Keratinocyte (primary cell): ENCODE data around the gene NECAB3. TPM values are rescaled to one million over a fixed set of nuclear protein-coding genes. Genes with fewer than 3 reads are reported as not detected.

Experiments
- DNase-seq: peaks from one replicate; pipeline ENCODE4 v3.0.0-alpha.2; 2011; ENCODE audit warnings: low read depth, missing footprints, low spot score
- FAIRE-seq: peaks from 2 replicates; lab custom pipeline; 2011; peaks lifted over from hg19 to GRCh38; lab: Jason Lieb, UNC
- H2AFZ ChIP-seq: 2 replicates; pipeline ENCODE4 v1.6.0; 2012; ENCODE audit warnings: low read length, control low read depth, inconsistent platforms; ENCODE audit not compliant: control insufficient read depth
- H3K27ac ChIP-seq: 2 replicates; pipeline ENCODE4 v1.5.1; 2011; ENCODE audit warnings: low read length; ENCODE audit not compliant: control insufficient read depth, insufficient read depth
- H3K27me3 ChIP-seq: 3 replicates; pipeline ENCODE4 v1.6.0; 2011; ENCODE audit warnings: low read length; ENCODE audit not compliant: control insufficient read depth, insufficient read depth; ENCODE audit errors: extremely low read depth
- H3K36me3 ChIP-seq, 2 experiments: 2 replicates in 1 of 2; 3 replicates in 1 of 2; pipeline ENCODE4 v1.5.1; 2011; ENCODE audit warnings: low read length in 2 of 2, mild to moderate bottlenecking in 1 of 2; ENCODE audit not compliant: control insufficient read depth in 2 of 2, insufficient read depth in 2 of 2; ENCODE audit errors: extremely low read depth in 1 of 2
- H3K4me1 ChIP-seq: 3 replicates; pipeline ENCODE4 v1.5.1; 2011; ENCODE audit warnings: low read length; ENCODE audit not compliant: control insufficient read depth, insufficient read depth; ENCODE audit errors: extremely low read depth
- H3K4me2 ChIP-seq: 3 replicates; pipeline ENCODE4 v1.6.0; 2011; ENCODE audit warnings: low read depth, low read length; ENCODE audit not compliant: control insufficient read depth, insufficient read depth; ENCODE audit errors: extremely low read depth
- H3K4me3 ChIP-seq, 3 experiments: fragments of 200-600 bp in 1 of 3; sonication (generic) in 1 of 3; 2 replicates in 2 of 3; 3 replicates in 1 of 3; pipeline ENCODE4 v1.5.1; 2011 to 2016; ENCODE audit warnings: low read length in 3 of 3, mild to moderate bottlenecking in 3 of 3, control low read depth in 2 of 3, inconsistent platforms in 1 of 3, low read depth in 1 of 3, mixed read lengths in 1 of 3, mixed run types in 1 of 3, moderate library complexity in 1 of 3; ENCODE audit not compliant: control insufficient read depth in 2 of 3, insufficient read depth in 2 of 3; ENCODE audit errors: extremely low read depth in 1 of 3
- H3K79me2 ChIP-seq: 2 replicates; pipeline ENCODE4 v1.6.0; 2012; ENCODE audit warnings: low read length; ENCODE audit not compliant: control insufficient read depth, insufficient read depth
- H3K9ac ChIP-seq: 3 replicates; pipeline ENCODE4 v1.6.0; 2011; ENCODE audit warnings: low read length; ENCODE audit not compliant: control insufficient read depth, insufficient read depth; ENCODE audit errors: extremely low read depth
- H3K9me1 ChIP-seq: 3 replicates; pipeline ENCODE4 v1.6.0; 2011; ENCODE audit warnings: low read length; ENCODE audit not compliant: control insufficient read depth, insufficient read depth; ENCODE audit errors: extremely low read depth
- H3K9me3 ChIP-seq: 2 replicates; pipeline ENCODE4 v1.5.1; 2012; ENCODE audit warnings: low read depth, low read length; ENCODE audit not compliant: control insufficient read depth
- H4K20me1 ChIP-seq: 3 replicates; pipeline ENCODE4 v1.6.0; 2011; ENCODE audit warnings: low read length; ENCODE audit not compliant: control insufficient read depth, insufficient read depth; ENCODE audit errors: extremely low read depth
- EZH2 ChIP-seq: IDR thresholded peaks from one replicate; pipeline ENCODE4 v1.6.1; 2012; ENCODE audit warnings: inconsistent platforms, mild to moderate bottlenecking, low read length, moderate library complexity
- dilution Hi-C: fragments of 300-500 bp; cut with MboI; formaldehyde crosslinking; loops from one replicate; pipeline ENCODE4 v1.7.0; 2020; ENCODE audit warnings: low sequenced_read_pairs; ENCODE audit not compliant: extremely low pct_ligation_motif_present
- polyA plus RNA-seq, 5 experiments: library from polyadenylated mRNA; depleted of rRNA in 3 of 5; stranded (reverse) in 3 of 5; stranded (forward) in 1 of 5; unstranded in 1 of 5; fragments of >200 nt; gene quantifications; 1 replicate in 1 of 5; 2 replicates in 3 of 5; 3 replicates in 1 of 5; pipeline versions ENCODE4 v1.2.1 to v1.2.3, GENCODE V29; 2011 to 2012; ENCODE audit warnings: missing spikeins in 2 of 5, low read depth in 1 of 5, low replicate concordance in 1 of 5
- TF ChIP-seq, protein P1 (sequence below), 3 experiments: IDR thresholded peaks in 1 of 3; conservative IDR thresholded peaks in 1 of 3; optimal IDR thresholded peaks in 1 of 3; 2 replicates in 2 of 3; 3 replicates in 1 of 3; pipeline versions ENCODE3 to v1.5.1; 2011; ENCODE audit warnings: low read length in 3 of 3, mild to moderate bottlenecking in 3 of 3, moderate library complexity in 2 of 3, control low read depth in 1 of 3, inconsistent platforms in 1 of 3; ENCODE audit not compliant: insufficient read depth in 2 of 3; ENCODE audit errors: extremely low read depth in 1 of 3

Gene NECAB3
- polyA plus RNA-seq, 1 donor (not counting 4 experiments of a cell fraction or from before 2014, with no cell fraction given): 4.6 TPM

DNA sequence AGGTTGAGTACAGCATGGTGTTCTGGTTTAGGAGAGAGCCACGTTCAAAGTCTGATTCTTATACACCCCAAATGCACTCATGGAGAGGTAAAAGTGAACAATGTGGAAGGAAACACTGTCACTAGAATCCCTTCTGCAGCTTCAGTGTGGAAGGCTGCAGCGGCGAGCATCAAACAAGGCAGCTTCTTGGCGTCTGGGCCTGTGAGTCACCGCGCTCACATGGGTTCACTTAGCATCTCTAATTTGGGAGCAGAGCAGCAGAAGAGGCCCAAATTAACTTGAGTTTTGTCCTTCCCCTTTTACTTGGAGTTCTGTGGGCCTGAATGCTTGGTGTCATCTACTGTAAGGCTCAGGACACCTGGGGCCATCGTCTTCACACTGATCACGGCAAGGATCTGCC lies 22.9 kb upstream of the NECAB3 start:
- Histone ChIP-seq H3K27ac (no peak overlapping the region), H3K4me1 (no peaks in the 10 kb centered on the region), H3K79me2 (no peaks in the 10 kb centered on the region), H3K9me1 (no peaks in the 10 kb centered on the region), H2AFZ (no peak overlapping the region), H3K27me3 (no peaks in the 10 kb centered on the region), H3K9me3 (no peaks in the 10 kb centered on the region), H3K36me3 (no peaks in the 10 kb centered on the region), H3K9ac (no peak overlapping the region), H3K4me2 (no peak overlapping the region), H4K20me1 (no peaks in the 10 kb centered on the region), H3K4me3 (no peak overlapping the region)
- TF ChIP-seq, protein P1, sequence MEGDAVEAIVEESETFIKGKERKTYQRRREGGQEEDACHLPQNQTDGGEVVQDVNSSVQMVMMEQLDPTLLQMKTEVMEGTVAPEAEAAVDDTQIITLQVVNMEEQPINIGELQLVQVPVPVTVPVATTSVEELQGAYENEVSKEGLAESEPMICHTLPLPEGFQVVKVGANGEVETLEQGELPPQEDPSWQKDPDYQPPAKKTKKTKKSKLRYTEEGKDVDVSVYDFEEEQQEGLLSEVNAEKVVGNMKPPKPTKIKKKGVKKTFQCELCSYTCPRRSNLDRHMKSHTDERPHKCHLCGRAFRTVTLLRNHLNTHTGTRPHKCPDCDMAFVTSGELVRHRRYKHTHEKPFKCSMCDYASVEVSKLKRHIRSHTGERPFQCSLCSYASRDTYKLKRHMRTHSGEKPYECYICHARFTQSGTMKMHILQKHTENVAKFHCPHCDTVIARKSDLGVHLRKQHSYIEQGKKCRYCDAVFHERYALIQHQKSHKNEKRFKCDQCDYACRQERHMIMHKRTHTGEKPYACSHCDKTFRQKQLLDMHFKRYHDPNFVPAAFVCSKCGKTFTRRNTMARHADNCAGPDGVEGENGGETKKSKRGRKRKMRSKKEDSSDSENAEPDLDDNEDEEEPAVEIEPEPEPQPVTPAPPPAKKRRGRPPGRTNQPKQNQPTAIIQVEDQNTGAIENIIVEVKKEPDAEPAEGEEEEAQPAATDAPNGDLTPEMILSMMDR (optimal IDR thresholded peaks at IDR 0.05 in 1 of 3, IDR thresholded peaks at IDR 0.05 in 1 of 3, conservative IDR thresholded peaks at IDR 0.05 in 1 of 3; ENCODE audit: extremely low read depth in 1 of 3, insufficient read depth in 2 of 3, low read length in 3 of 3): no peak
- no peak for TF ChIP-seq EZH2
- DNase-seq (no peak), FAIRE-seq (no peak)
- dilution Hi-C loops: no loop called here

- Histone ChIP-seq H3K9ac (no peak overlapping the region), H3K79me2 (no peaks in the 10 kb centered on the region), H3K4me3 (no peak overlapping the region), H3K9me1 (no peaks in the 10 kb centered on the region), H2AFZ (no peak overlapping the region), H3K4me1 (no peaks in the 10 kb centered on the region), H3K27me3 (no peaks in the 10 kb centered on the region), H4K20me1 (no peaks in the 10 kb centered on the region), H3K9me3 (no peaks in the 10 kb centered on the region), H3K4me2 (no peak overlapping the region), H3K27ac (no peak overlapping the region), H3K36me3 (no peaks in the 10 kb centered on the region)
- no peak for TF ChIP-seq EZH2
- TF ChIP-seq, protein P1 (optimal IDR thresholded peaks at IDR 0.05 in 1 of 3, IDR thresholded peaks at IDR 0.05 in 1 of 3, conservative IDR thresholded peaks at IDR 0.05 in 1 of 3; ENCODE audit: extremely low read depth in 1 of 3, insufficient read depth in 2 of 3, low read length in 3 of 3): no peak
- no peak for DNase-seq
- dilution Hi-C loops: no loop called here
- FAIRE-seq: no peak
These were observed 22.2 kb upstream of the NECAB3 start for GRCh38 chr20:33696448-33696847.
